Activated CD8-positive, alpha-beta T cell treated with anti-CD3 and anti-CD28 coated beads for 36 hours (primary cell): ENCODE measurements around the gene FASLG. TPM values are rescaled to one million over a fixed set of nuclear protein-coding genes. Genes with fewer than 3 reads are reported as not detected.

Experiments
- ATAC-seq: fragments of 200-7000 bp; cut with Tn5 transposase; one replicate; pipeline ENCODE4 v1.10.0; 2021; ENCODE audit warnings: mild to moderate bottlenecking, moderate library complexity
- CTCF ChIA-PET: fragments of 350-600 bp; sonication (Branson Sonifier 250); formaldehyde crosslinking; loops from one replicate; lab custom pipeline; 2021; ENCODE audit warnings: antibody characterized with exemption; lab: Charles Lee
- POLR2A ChIA-PET: fragments of 350-600 bp; sonication (Branson Sonifier 250); formaldehyde crosslinking; loops from one replicate; lab custom pipeline; 2021; ENCODE audit warnings: antibody characterized with exemption; lab: Charles Lee
- DNase-seq: peaks from one replicate; pipeline ENCODE4 v3.0.0-alpha.2; 2020
- H3K27ac Mint-ChIP-seq: one replicate; pipeline ENCODE4 v1.8.0; 2021; ENCODE audit warnings: mild to moderate bottlenecking, mixed read lengths
- H3K27me3 Mint-ChIP-seq: one replicate; pipeline ENCODE4 v1.8.0; 2021; ENCODE audit warnings: mixed read lengths
- H3K36me3 Mint-ChIP-seq: one replicate; pipeline ENCODE4 v1.8.0; 2021; ENCODE audit warnings: low read depth, mixed read lengths
- H3K4me1 Mint-ChIP-seq: one replicate; pipeline ENCODE4 v1.8.0; 2021; ENCODE audit warnings: low read depth, mixed read lengths
- H3K4me3 Mint-ChIP-seq: one replicate; pipeline ENCODE4 v1.8.0; 2021; ENCODE audit warnings: mild to moderate bottlenecking, moderate library complexity, mixed read lengths
- H3K9me3 Mint-ChIP-seq: one replicate; pipeline ENCODE4 v1.8.0; 2021; ENCODE audit warnings: mixed read lengths
- intact Hi-C: fragments of 100-400 bp; cut with micrococcal nuclease; formaldehyde crosslinking; loops from one replicate; pipeline ENCODE4 v1.10.0; 2022
- total RNA-seq, 2 experiments: library from RNA; stranded (reverse); gene quantifications; one replicate each; pipeline ENCODE4 v1.2.3, GENCODE V29; 2021
- TF ChIP-seq, protein P1 (sequence below): fragments of 200-600 bp; IDR thresholded peaks from one replicate; pipeline ENCODE4 v1.8.0; 2022; ENCODE audit warnings: antibody characterized with exemption, mild to moderate bottlenecking

Gene FASLG
- total RNA-seq, 2 experiments from 2014 or later, result 7.0 to 8.4 TPM

GRCh38 chr1:172638885-172639831, 19.7 kb upstream of the FASLG start:
- intact Hi-C loops, result loop anchor here (1.0 to 2.0 kb wide), 5 partner anchors 8 to 60 kb away; partner anchors contain the start of gene FASLG
- Mint-ChIP-seq H3K36me3 (peaks cover 17% of the 10 kb centered on the region), H3K27ac (peak overlapping the region; percentile 98), H3K4me3 (peak overlapping the region; percentile 49), H3K27me3 (no peaks in the 10 kb centered on the region), H3K4me1 (peaks cover 72% of the 10 kb centered on the region), H3K9me3 (peaks cover 12% of the 10 kb centered on the region)
- POLR2A ChIA-PET, result interaction anchor here (0.6 to 2.3 kb wide), 13 partner anchors 8 to 85 kb away, joined by 3 to 17 read pairs (median 4); partner anchors contain the start of gene FASLG
- ATAC-seq, result peak; percentile 75
- TF ChIP-seq, protein P1, sequence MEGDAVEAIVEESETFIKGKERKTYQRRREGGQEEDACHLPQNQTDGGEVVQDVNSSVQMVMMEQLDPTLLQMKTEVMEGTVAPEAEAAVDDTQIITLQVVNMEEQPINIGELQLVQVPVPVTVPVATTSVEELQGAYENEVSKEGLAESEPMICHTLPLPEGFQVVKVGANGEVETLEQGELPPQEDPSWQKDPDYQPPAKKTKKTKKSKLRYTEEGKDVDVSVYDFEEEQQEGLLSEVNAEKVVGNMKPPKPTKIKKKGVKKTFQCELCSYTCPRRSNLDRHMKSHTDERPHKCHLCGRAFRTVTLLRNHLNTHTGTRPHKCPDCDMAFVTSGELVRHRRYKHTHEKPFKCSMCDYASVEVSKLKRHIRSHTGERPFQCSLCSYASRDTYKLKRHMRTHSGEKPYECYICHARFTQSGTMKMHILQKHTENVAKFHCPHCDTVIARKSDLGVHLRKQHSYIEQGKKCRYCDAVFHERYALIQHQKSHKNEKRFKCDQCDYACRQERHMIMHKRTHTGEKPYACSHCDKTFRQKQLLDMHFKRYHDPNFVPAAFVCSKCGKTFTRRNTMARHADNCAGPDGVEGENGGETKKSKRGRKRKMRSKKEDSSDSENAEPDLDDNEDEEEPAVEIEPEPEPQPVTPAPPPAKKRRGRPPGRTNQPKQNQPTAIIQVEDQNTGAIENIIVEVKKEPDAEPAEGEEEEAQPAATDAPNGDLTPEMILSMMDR, result no peak
- CTCF ChIA-PET, result interaction anchor here (0.7 to 3.7 kb wide), 12 partner anchors 13 to 562 kb away, joined by 3 to 31 read pairs (median 6); partner anchors contain the start of gene FASLG
- DNase-seq, result peak; percentile 94

- Mint-ChIP-seq H3K9me3 (peaks cover 12% of the 10 kb centered on the region), H3K4me1 (peaks cover 81% of the 10 kb centered on the region), H3K36me3 (peaks cover 17% of the 10 kb centered on the region), H3K27me3 (peaks cover 2% of the 10 kb centered on the region), H3K4me3 (peak overlapping the region; percentile 49), H3K27ac (peak overlapping the region; percentile 98)
- intact Hi-C loops, result loop anchor here (10.0 kb wide), 1 partner anchor 255 kb away; no protein-coding TSS in a partner anchor
- POLR2A ChIA-PET, result interaction anchor here (0.9 to 2.3 kb wide), 8 partner anchors 9 to 69 kb away, joined by 3 to 17 read pairs (median 4); partner anchors contain the start of gene FASLG
- DNase-seq (no peak), ATAC-seq (no peak)
- CTCF ChIA-PET, result interaction anchor here (0.7 to 3.7 kb wide), 9 partner anchors 12 to 561 kb away, joined by 3 to 31 read pairs (median 6); partner anchors contain the start of gene FASLG
- TF ChIP-seq, protein P1, result no peak
These were observed 18.8 kb upstream of the FASLG start for GRCh38 chr1:172640111-172640510.

DNA sequence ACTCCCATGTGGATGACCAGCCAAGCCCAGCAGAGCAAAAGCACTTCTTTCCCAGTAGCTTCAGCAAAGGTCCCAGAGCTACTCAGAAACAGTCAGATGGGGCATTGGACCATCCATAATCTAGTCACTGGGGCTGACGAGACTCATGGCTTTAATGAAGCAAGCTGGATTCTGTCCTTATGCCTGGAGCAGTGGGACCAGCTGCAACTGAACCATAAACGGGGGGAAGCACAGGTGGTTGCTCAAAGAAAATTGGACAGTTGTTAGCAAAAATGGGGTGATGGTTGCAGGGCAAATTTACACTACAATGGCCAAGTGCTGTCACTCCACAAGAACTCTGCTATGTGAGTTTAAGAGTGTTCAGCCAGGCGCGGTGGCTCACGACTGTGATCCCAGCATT, 17.4 kb upstream of the FASLG start:
- DNase-seq, result no peak
- Mint-ChIP-seq H3K27me3 (peaks cover 3% of the 10 kb centered on the region), H3K27ac (peak overlapping the region; percentile 44), H3K36me3 (peaks cover 14% of the 10 kb centered on the region), H3K4me1 (peaks cover 93% of the 10 kb centered on the region), H3K4me3 (no peak overlapping the region), H3K9me3 (peaks cover 12% of the 10 kb centered on the region)
- TF ChIP-seq, protein P1, result no peak
- POLR2A ChIA-PET, result interaction anchor here (1.4 kb wide), 1 partner anchor 67 kb away, joined by 4 read pairs; no protein-coding TSS in a partner anchor
- intact Hi-C loops, result loop anchor here (10.0 kb wide), 1 partner anchor 253 kb away; no protein-coding TSS in a partner anchor
- CTCF ChIA-PET, result interaction anchor here (1.1 to 3.3 kb wide), 6 partner anchors 13 to 86 kb away, joined by 3 to 25 read pairs (median 4); partner anchors contain the start of gene FASLG
- ATAC-seq, result no peak

DNA sequence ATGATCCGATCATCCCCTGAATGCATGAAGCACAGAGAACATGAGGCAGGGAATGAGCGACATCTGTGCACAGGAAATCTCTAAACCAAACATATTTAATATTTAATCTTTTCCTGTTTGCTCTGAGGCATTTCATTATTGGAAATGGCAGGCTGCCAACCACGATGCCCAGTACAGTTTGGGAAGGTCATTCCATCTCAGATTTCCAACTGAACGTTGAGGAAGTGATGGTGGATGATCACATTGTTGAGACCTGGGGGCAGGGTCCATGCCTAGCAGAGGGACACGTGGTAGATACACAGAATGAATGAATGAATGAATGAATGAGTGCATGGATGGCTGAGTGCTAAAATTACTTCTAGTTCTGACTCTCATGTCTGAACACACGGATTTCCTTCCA, 15.9 kb upstream of the FASLG start:
- H3K27me3 Mint-ChIP-seq, result peaks cover 3% of the 10 kb centered on the region
- peaks cover 95% of the 10 kb centered on the region for H3K4me1 Mint-ChIP-seq
- H3K9me3 Mint-ChIP-seq, result peaks cover 2% of the 10 kb centered on the region
- ChIA-PET POLR2A (interaction anchor here (0.8 to 1.5 kb wide), 5 partner anchors 12 to 28 kb away, joined by 3 to 5 read pairs (median 3); no protein-coding TSS in a partner anchor), CTCF (interaction anchor here (3.3 kb wide), 1 partner anchor 16 kb away, joined by 16 read pairs; the partner anchor contains the start of gene FASLG)
- H3K27ac Mint-ChIP-seq, result peak overlapping the region; percentile 36
- ATAC-seq (no peak), DNase-seq (no peak)
- no peak overlapping the region for H3K4me3 Mint-ChIP-seq
- intact Hi-C loops, result loop anchor here (10.0 kb wide), 1 partner anchor 252 kb away; no protein-coding TSS in a partner anchor
- peaks cover 4% of the 10 kb centered on the region for H3K36me3 Mint-ChIP-seq
- TF ChIP-seq, protein P1, result no peak
